Thyroid gland (tissue), 4 donors: ENCODE data around the gene NLGN1.

Source experiments
- CTCF ChIP-seq, 6 experiments: fragments of 200-600 bp in 3 of 6; fragments of 450-650 bp in 3 of 6; sonication (generic) in 3 of 6; IDR thresholded peaks; one replicate each; pipeline ENCODE4 v1.5.1; 2016 to 2019; ENCODE audit warnings: antibody characterized with exemption in 6 of 6, mild to moderate bottlenecking in 2 of 6, inconsistent platforms in 1 of 6, moderate library complexity in 1 of 6
- POLR2A ChIP-seq, 2 donors: fragments of 450-650 bp; IDR thresholded peaks; one replicate each; pipeline ENCODE4 v1.6.1; 2017; ENCODE audit warnings: antibody characterized with exemption in 2 of 2, mild to moderate bottlenecking in 2 of 2, moderate library complexity in 1 of 2

GRCh38 chr3:173875790-173876189, 478.2 kb downstream of the NLGN1 start:
- TF ChIP-seq POLR2A (IDR thresholded peaks at IDR 0.05) = no peak
- no peak for TF ChIP-seq CTCF (IDR thresholded peaks at IDR 0.05)
